Pancreas (tissue), 10 donors: ENCODE measurements around the gene SRSF7. TPM values are rescaled to one million over a fixed set of nuclear protein-coding genes. Genes with fewer than 3 reads are reported as not detected.
A peak's percentile ranks its signal among the peaks of the same experiment; 100 is the strongest.
"Not testable (repeated sequence)": the region's sequence is repeated elsewhere in the genome, so short reads cannot be mapped to it uniquely, and the experiment has no call there.

Experiments
- ATAC-seq, 4 donors: fragments of 200-7000 bp; cut with Tn5 transposase; one replicate each; pipeline versions ENCODE4 v1.8.0 to v1.9.1; 2020; ENCODE audit warnings: mild to moderate bottlenecking in 4 of 4, moderate library complexity in 4 of 4
- DNase-seq, 6 donors: peaks; one replicate each; pipeline ENCODE4 v3.0.0-alpha.2; 2020
- FAIRE-seq: peaks from 2 replicates; lab custom pipeline; 2012; peaks lifted over from hg19 to GRCh38; lab: Jason Lieb, UNC
- H3K27ac ChIP-seq, 4 donors: fragments of 200-600 bp; sonication (generic); 1 replicate in 3 of 4; 2 replicates in 1 of 4; pipeline versions ENCODE4 v1.5.0 to v1.8.0; 2020
- H3K27me3 ChIP-seq, 4 donors: fragments of 200-600 bp; one replicate each; pipeline ENCODE4 v1.8.0; 2021
- H3K36me3 ChIP-seq, 3 donors: fragments of 200-600 bp; sonication (generic) in 1 of 3; one replicate each; pipeline versions ENCODE4 v1.5.0 to v1.8.0; 2020 to 2021
- H3K4me1 ChIP-seq, 3 donors: fragments of 200-600 bp; one replicate each; pipeline ENCODE4 v1.8.0; 2021
- H3K4me3 ChIP-seq, 4 donors: fragments of 200-600 bp; sonication (generic) in 2 of 4; one replicate each; pipeline versions ENCODE4 v1.5.0 to v1.8.0; 2020 to 2021
- H3K9me3 ChIP-seq, 4 donors: fragments of 200-600 bp; one replicate each; pipeline ENCODE4 v1.8.0; 2021
- CTCF ChIP-seq, 4 donors: fragments of 200-600 bp; sonication (generic) in 3 of 4; IDR thresholded peaks; one replicate each; pipeline versions ENCODE4 v1.5.0 to v1.8.0; 2021; ENCODE audit warnings: antibody characterized with exemption in 4 of 4
- WGBS, 2 donors: extraction: QIAGEN DNeasy Blood & Tissue Kit; methylation state at CpG; one replicate each; pipeline ENCODE4 v1.1.7; 2013; 5-methylcytosine and 5-hydroxymethylcytosine counted together
- intact Hi-C, 3 donors: fragments of 100-400 bp; cut with DNase I; formaldehyde crosslinking; loops; one replicate each; pipeline versions ENCODE4 v1.11.1 to v1.14.2; 2022
- polyA plus RNA-seq, 2 donors: library from polyadenylated mRNA; stranded (reverse); fragments of 200-250 nt; gene quantifications; one replicate each; pipeline ENCODE4 v1.2.3, GENCODE V29; 2013
- total RNA-seq, 6 donors: library from RNA; stranded (reverse); fragmentation: NEBNext Ultra II Directional in 4 of 6; extraction: Animal tissue kit (Norgen Biotek cat#: 25700) in 4 of 6; gene quantifications; one replicate each; pipeline versions ENCODE4 v1.2.1 to v1.2.4, GENCODE V29; 2021 to 2023
- donor health status: healthy with polysubstance abuse.
- donor health status: DM: no; HTN: no; CAD: no; lungs with moderate emphysema.
- donor health status: DM: no; HTN: no; CAD: no.
- donor health status: control.
- donor health status: control.
- donor health status: Bipolar disorder and iron deficiency.
- donor health status: DM: yes; HTN: yes; CAD: no.
- donor health status: DM: no; HTN: no; CAD: no.
- donor health status: DM: no; HTN: no; CAD: no.
- donor health status: DM: yes; HTN: yes; CAD: no.

The SRSF7 gene
- total and polyA plus RNA-seq, 8 donors = 27.4 to 119 (median 47.6) TPM

- Histone ChIP-seq H3K27me3 (no peaks in the 10 kb centered on the region), H3K9me3 (no peaks in the 10 kb centered on the region), H3K36me3 (no peaks in the 10 kb centered on the region), H3K27ac (peak overlapping the region in 1 of 4 donors; percentile 27), H3K4me1 (no peaks in the 10 kb centered on the region), H3K4me3 (no peak overlapping the region)
- DNase-seq (no peak), FAIRE-seq (no peak), ATAC-seq (peak in 3 of 4 donors; percentile 12 to 70 (median 58))
- no peak for TF ChIP-seq CTCF (IDR thresholded peaks at IDR 0.05)
- 43 to 54% methylated on average over 2 of the region's 2 CpGs for WGBS, 2 donors
- intact Hi-C loops = no loop called here
These were observed 46.5 kb downstream of the SRSF7 start for GRCh38 chr2:38704664-38705063.

GRCh38 chr2:38703336-38703735 is 47.8 kb downstream of the SRSF7 start:
- ATAC-seq, FAIRE-seq, H3K27ac ChIP-seq, H3K4me1 ChIP-seq, DNase-seq, H3K36me3 ChIP-seq, intact Hi-C loops, H3K27me3 ChIP-seq, H3K4me3 ChIP-seq, H3K9me3 ChIP-seq: not testable (repeated sequence)
- WGBS, 2 donors = 98% methylated on average over 5 of the region's 5 CpGs

- no peak overlapping the region for H3K27ac ChIP-seq
- H3K36me3 ChIP-seq = no peaks in the 10 kb centered on the region
- FAIRE-seq (no peak), DNase-seq (no peak), ATAC-seq (no peak)
- 86 to 92% methylated on average over 1 of the region's 1 CpG for WGBS, 2 donors
- no peaks in the 10 kb centered on the region for H3K9me3 ChIP-seq
- intact Hi-C loops = no loop called here
- TF ChIP-seq CTCF (IDR thresholded peaks at IDR 0.05) = no peak
- no peaks in the 10 kb centered on the region for H3K27me3 ChIP-seq
- H3K4me3 ChIP-seq = no peak overlapping the region
- peaks cover 0 to 6% (median 0%) of the 10 kb centered on the region in 3 donors for H3K4me1 ChIP-seq
These were observed 48.7 kb downstream of the SRSF7 start for GRCh38 chr2:38702413-38702812.

- TF ChIP-seq CTCF (IDR thresholded peaks at IDR 0.05) = no peak
- no peak for FAIRE-seq
- intact Hi-C loops = no loop called here
- DNase-seq = no peak
- H3K4me3 ChIP-seq = no peak overlapping the region
- no peaks in the 10 kb centered on the region for H3K36me3 ChIP-seq
- peaks cover 0 to 13% (median 4%) of the 10 kb centered on the region in 3 donors for H3K4me1 ChIP-seq
- no peaks in the 10 kb centered on the region for H3K9me3 ChIP-seq
- H3K27ac ChIP-seq = no peak overlapping the region
- H3K27me3 ChIP-seq = no peaks in the 10 kb centered on the region
- 86 to 90% methylated on average over 4 of the region's 4 CpGs for WGBS, 2 donors
- ATAC-seq = no peak
These were observed 49.6 kb downstream of the SRSF7 start for GRCh38 chr2:38701542-38701941.

- no peak for TF ChIP-seq CTCF (IDR thresholded peaks at IDR 0.05)
- Histone ChIP-seq H3K36me3 (no peaks in the 10 kb centered on the region), H3K4me1 (peaks cover 0 to 14% (median 4%) of the 10 kb centered on the region in 3 donors), H3K4me3 (no peak overlapping the region), H3K27ac (no peak overlapping the region), H3K27me3 (no peaks in the 10 kb centered on the region), H3K9me3 (no peaks in the 10 kb centered on the region)
- DNase-seq = no peak
- FAIRE-seq = no peak
- intact Hi-C loops = no loop called here
- ATAC-seq = no peak
These were observed 50.2 kb downstream of the SRSF7 start for GRCh38 chr2:38700881-38701458.
